Measurements from ENCODE around the gene SPAAR.

GRCh38 chr9:35954942-35955546 is 45.8 kb downstream of the SPAAR start:
- TF ChIP-seq POLR2A (IDR thresholded peaks at IDR 0.05) = no peak
- TF ChIP-seq, protein P1, sequence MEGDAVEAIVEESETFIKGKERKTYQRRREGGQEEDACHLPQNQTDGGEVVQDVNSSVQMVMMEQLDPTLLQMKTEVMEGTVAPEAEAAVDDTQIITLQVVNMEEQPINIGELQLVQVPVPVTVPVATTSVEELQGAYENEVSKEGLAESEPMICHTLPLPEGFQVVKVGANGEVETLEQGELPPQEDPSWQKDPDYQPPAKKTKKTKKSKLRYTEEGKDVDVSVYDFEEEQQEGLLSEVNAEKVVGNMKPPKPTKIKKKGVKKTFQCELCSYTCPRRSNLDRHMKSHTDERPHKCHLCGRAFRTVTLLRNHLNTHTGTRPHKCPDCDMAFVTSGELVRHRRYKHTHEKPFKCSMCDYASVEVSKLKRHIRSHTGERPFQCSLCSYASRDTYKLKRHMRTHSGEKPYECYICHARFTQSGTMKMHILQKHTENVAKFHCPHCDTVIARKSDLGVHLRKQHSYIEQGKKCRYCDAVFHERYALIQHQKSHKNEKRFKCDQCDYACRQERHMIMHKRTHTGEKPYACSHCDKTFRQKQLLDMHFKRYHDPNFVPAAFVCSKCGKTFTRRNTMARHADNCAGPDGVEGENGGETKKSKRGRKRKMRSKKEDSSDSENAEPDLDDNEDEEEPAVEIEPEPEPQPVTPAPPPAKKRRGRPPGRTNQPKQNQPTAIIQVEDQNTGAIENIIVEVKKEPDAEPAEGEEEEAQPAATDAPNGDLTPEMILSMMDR (IDR thresholded peaks at IDR 0.05) = peak; percentile 85 to 89 (median 88)
- no peak for TF ChIP-seq POLR2AphosphoS5 (IDR thresholded peaks at IDR 0.05)
